ENCODE data around the gene MARCKSL1. TPM values are rescaled to one million over a fixed set of nuclear protein-coding genes. Genes with fewer than 3 reads are reported as not detected.

The MARCKSL1 gene
- total and polyA plus RNA-seq, 7 donors: 4.1 to 158 (median 9.7) TPM

GRCh38 chr1:32309960-32310359, 26.1 kb downstream of the MARCKSL1 start:
- Histone ChIP-seq H3K4me1 (peaks cover 0 to 11% (median 7%) of the 10 kb centered on the region in 4 donors), H3K27me3 (no peaks in the 10 kb centered on the region), H3K36me3 (peaks cover 0 to 8% (median 0%) of the 10 kb centered on the region in 4 donors), H3K9me3 (no peaks in the 10 kb centered on the region), H3K4me3 (no peak overlapping the region), H3K27ac (no peak overlapping the region)
- WGBS, 2 donors: 26 to 66% methylated on average over 1 of the region's 1 CpG
- intact Hi-C loops (cut with DNase I): no loop called here
- TF ChIP-seq CTCF (IDR thresholded peaks at IDR 0.05): no peak
- no peak for TF ChIP-seq POLR2A (IDR thresholded peaks at IDR 0.05)
- TF ChIP-seq EP300 (IDR thresholded peaks at IDR 0.05): no peak
- no peak for TF ChIP-seq POLR2AphosphoS5 (IDR thresholded peaks at IDR 0.05)
- DNase-seq: no peak

- Histone ChIP-seq H3K9me3 (no peaks in the 10 kb centered on the region), H3K27ac (no peak overlapping the region), H3K4me3 (no peak overlapping the region), H3K36me3 (peaks cover 7 to 34% (median 17%) of the 10 kb centered on the region in 4 donors), H3K27me3 (no peaks in the 10 kb centered on the region), H3K4me1 (peaks cover 0 to 11% (median 7%) of the 10 kb centered on the region in 4 donors)
- intact Hi-C loops (cut with DNase I): no loop called here
- TF ChIP-seq CTCF (IDR thresholded peaks at IDR 0.05): no peak
- no peak for TF ChIP-seq POLR2AphosphoS5 (IDR thresholded peaks at IDR 0.05)
- no peak for TF ChIP-seq EP300 (IDR thresholded peaks at IDR 0.05)
- DNase-seq: no peak
- 21 to 72% methylated on average over 2 of the region's 2 CpGs for WGBS, 2 donors
Observed at GRCh38 chr1:32307324-32307723, 28.7 kb downstream of the MARCKSL1 start.

- intact Hi-C loops (cut with DNase I): no loop called here
- Histone ChIP-seq H3K36me3 (peaks cover 7 to 36% (median 17%) of the 10 kb centered on the region in 4 donors), H3K9me3 (no peaks in the 10 kb centered on the region), H3K27me3 (no peaks in the 10 kb centered on the region), H3K4me3 (no peak overlapping the region), H3K27ac (no peak overlapping the region), H3K4me1 (peaks cover 0 to 11% (median 7%) of the 10 kb centered on the region in 4 donors)
- TF ChIP-seq POLR2AphosphoS5 (IDR thresholded peaks at IDR 0.05) (no peak), CTCF (IDR thresholded peaks at IDR 0.05) (no peak)
- no peak for DNase-seq
- WGBS, 2 donors: 97 to 99% methylated on average over 2 of the region's 2 CpGs
Observed at GRCh38 chr1:32305310-32305709, 30.7 kb downstream of the MARCKSL1 start.

- Histone ChIP-seq H3K36me3 (peaks cover 7 to 36% (median 17%) of the 10 kb centered on the region in 4 donors), H3K9me3 (no peaks in the 10 kb centered on the region), H3K4me3 (no peak overlapping the region), H3K27me3 (no peaks in the 10 kb centered on the region), H3K27ac (no peak overlapping the region), H3K4me1 (peaks cover 0 to under 1% (median 0%) of the 10 kb centered on the region in 4 donors)
- 93 to 94% methylated on average over 3 of the region's 3 CpGs for WGBS, 2 donors
- DNase-seq: no peak
- TF ChIP-seq POLR2A (IDR thresholded peaks at IDR 0.05) (no peak), EP300 (IDR thresholded peaks at IDR 0.05) (no peak), POLR2AphosphoS5 (IDR thresholded peaks at IDR 0.05) (no peak), CTCF (IDR thresholded peaks at IDR 0.05) (no peak)
- intact Hi-C loops (cut with DNase I): no loop called here
Observed at GRCh38 chr1:32303997-32304622, 31.9 kb downstream of the MARCKSL1 start.

- peaks cover 7 to 36% (median 17%) of the 10 kb centered on the region in 4 donors for H3K36me3 ChIP-seq
- no peak for DNase-seq
- H3K4me3 ChIP-seq: no peak overlapping the region
- H3K27me3 ChIP-seq: no peaks in the 10 kb centered on the region
- H3K9me3 ChIP-seq: no peaks in the 10 kb centered on the region
- TF ChIP-seq CTCF (IDR thresholded peaks at IDR 0.05): no peak
- no peak for TF ChIP-seq POLR2AphosphoS5 (IDR thresholded peaks at IDR 0.05)
- TF ChIP-seq POLR2A (IDR thresholded peaks at IDR 0.05): no peak
- no peak for TF ChIP-seq EP300 (IDR thresholded peaks at IDR 0.05)
- no peak overlapping the region for H3K27ac ChIP-seq
- intact Hi-C loops (cut with DNase I): no loop called here
- WGBS, 2 donors: 95 to 98% methylated on average over 3 of the region's 3 CpGs
- no peaks in the 10 kb centered on the region for H3K4me1 ChIP-seq
Observed at GRCh38 chr1:32303358-32303757, 32.7 kb downstream of the MARCKSL1 start.
